Measurements from ENCODE around the gene IGSF11. TPM values are rescaled to one million over a fixed set of nuclear protein-coding genes. Genes with fewer than 3 reads are reported as not detected.

IGSF11 gene
- total RNA-seq, 1 experiment from 2014 or later: not detected

DNA sequence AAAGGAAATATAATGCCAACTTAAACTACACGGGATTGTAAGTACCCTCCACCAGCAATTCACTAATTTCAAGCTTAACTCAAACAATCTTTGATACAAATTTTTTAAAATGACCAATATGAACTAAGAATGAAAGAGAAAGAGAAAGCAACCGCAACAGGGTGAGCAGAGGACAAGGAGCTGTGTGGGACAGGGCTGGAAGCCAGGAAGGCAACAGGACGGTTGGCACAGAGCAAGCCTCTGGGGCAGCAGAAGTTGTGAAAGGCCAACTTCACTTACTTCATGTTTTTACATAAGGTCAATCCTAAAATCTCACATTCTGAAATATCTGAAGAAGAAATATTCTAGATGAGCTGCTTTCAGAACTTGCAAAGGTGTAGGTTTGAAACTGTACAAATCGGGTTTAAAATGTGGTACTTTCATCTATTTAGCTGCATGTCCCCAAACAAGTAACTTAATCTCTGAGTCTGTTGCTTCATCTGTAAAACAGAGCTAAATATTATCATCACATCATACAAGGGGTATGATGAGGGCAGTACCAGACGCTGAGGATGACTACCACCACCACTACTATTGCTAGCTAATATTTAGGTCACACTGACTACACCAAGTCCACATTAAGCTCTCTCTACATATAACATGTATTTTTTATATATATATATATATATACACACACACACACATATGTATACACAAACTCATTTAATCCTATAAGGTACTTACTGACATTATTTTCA, 101.7 kb downstream of the IGSF11 start:
- CTCF ChIA-PET: interaction anchor here (1.0 to 2.7 kb wide), 4 partner anchors 9 to 101 kb away, joined by 3 to 15 read pairs (median 6); partner anchors contain the start of gene IGSF11
- Mint-ChIP-seq H3K4me3 (ENCODE audit: unreplicated experiment) (no peak overlapping the region), H3K27me3 (ENCODE audit: insufficient read depth, unreplicated experiment) (no peaks in the 10 kb centered on the region), H3K36me3 (ENCODE audit: insufficient read depth, unreplicated experiment) (no peaks in the 10 kb centered on the region), H3K9me3 (ENCODE audit: unreplicated experiment) (no peaks in the 10 kb centered on the region), H3K27ac (ENCODE audit: low read depth, unreplicated experiment) (no peak overlapping the region), H3K4me1 (ENCODE audit: insufficient read depth, unreplicated experiment) (peaks cover 3% of the 10 kb centered on the region)
- BruUV-seq (replicated peaks): no TSS peak
- peak; percentile 45 for DNase-seq (ENCODE audit: unreplicated experiment)
- intact Hi-C loops (cut with micrococcal nuclease): loop anchor here (10.0 kb wide), 1 partner anchor 52 kb away; no protein-coding TSS in a partner anchor
- TF ChIP-seq, protein P1, sequence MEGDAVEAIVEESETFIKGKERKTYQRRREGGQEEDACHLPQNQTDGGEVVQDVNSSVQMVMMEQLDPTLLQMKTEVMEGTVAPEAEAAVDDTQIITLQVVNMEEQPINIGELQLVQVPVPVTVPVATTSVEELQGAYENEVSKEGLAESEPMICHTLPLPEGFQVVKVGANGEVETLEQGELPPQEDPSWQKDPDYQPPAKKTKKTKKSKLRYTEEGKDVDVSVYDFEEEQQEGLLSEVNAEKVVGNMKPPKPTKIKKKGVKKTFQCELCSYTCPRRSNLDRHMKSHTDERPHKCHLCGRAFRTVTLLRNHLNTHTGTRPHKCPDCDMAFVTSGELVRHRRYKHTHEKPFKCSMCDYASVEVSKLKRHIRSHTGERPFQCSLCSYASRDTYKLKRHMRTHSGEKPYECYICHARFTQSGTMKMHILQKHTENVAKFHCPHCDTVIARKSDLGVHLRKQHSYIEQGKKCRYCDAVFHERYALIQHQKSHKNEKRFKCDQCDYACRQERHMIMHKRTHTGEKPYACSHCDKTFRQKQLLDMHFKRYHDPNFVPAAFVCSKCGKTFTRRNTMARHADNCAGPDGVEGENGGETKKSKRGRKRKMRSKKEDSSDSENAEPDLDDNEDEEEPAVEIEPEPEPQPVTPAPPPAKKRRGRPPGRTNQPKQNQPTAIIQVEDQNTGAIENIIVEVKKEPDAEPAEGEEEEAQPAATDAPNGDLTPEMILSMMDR (IDR thresholded peaks at IDR 0.05; ENCODE audit: unreplicated experiment): no peak
- POLR2A ChIA-PET: interaction anchor here (0.8 to 1.0 kb wide), 2 partner anchors 18 to 23 kb away, joined by 3 read pairs; no protein-coding TSS in a partner anchor

DNA sequence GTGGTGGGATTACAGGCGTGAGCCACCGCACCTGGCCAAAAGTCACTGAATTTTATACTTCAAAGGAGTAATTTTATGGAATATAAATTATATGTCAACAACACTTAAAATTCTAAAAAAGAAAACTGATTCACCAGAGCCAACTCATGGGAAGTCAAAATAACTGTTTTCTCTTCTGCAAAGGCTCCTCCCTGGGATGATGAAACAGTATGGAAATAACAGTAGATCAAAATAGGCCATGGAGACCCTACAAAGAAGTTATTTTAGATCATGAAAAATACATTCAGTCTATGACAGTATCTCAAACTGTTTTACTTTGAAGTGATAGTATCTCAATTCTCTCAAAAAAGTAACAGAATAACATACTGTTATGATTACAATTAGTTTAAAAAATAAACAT, 102.7 kb downstream of the IGSF11 start:
- intact Hi-C loops (cut with micrococcal nuclease): loop anchor here (10.0 kb wide), 1 partner anchor 53 kb away; no protein-coding TSS in a partner anchor
- ChIA-PET CTCF (no interaction called here), POLR2A (no interaction called here)
- Mint-ChIP-seq H3K27ac (ENCODE audit: low read depth, unreplicated experiment) (no peak overlapping the region), H3K27me3 (ENCODE audit: insufficient read depth, unreplicated experiment) (no peaks in the 10 kb centered on the region), H3K4me3 (ENCODE audit: unreplicated experiment) (no peak overlapping the region), H3K9me3 (ENCODE audit: unreplicated experiment) (no peaks in the 10 kb centered on the region), H3K36me3 (ENCODE audit: insufficient read depth, unreplicated experiment) (no peaks in the 10 kb centered on the region), H3K4me1 (ENCODE audit: insufficient read depth, unreplicated experiment) (no peaks in the 10 kb centered on the region)
- no peak for DNase-seq (ENCODE audit: unreplicated experiment)
- TF ChIP-seq, protein P1 (IDR thresholded peaks at IDR 0.05; ENCODE audit: unreplicated experiment): no peak
- BruUV-seq (replicated peaks): no TSS peak

GRCh38 chr3:118927449-118927848, 107.2 kb downstream of the IGSF11 start:
- BruUV-seq (replicated peaks): no TSS peak
- H3K4me1 Mint-ChIP-seq (ENCODE audit: insufficient read depth, unreplicated experiment): no peaks in the 10 kb centered on the region
- H3K36me3 Mint-ChIP-seq (ENCODE audit: insufficient read depth, unreplicated experiment): no peaks in the 10 kb centered on the region
- intact Hi-C loops (cut with micrococcal nuclease): no loop called here
- H3K9me3 Mint-ChIP-seq (ENCODE audit: unreplicated experiment): no peaks in the 10 kb centered on the region
- no peak overlapping the region for H3K27ac Mint-ChIP-seq (ENCODE audit: low read depth, unreplicated experiment)
- TF ChIP-seq, protein P1 (IDR thresholded peaks at IDR 0.05; ENCODE audit: unreplicated experiment): no peak
- no peak overlapping the region for H3K4me3 Mint-ChIP-seq (ENCODE audit: unreplicated experiment)
- DNase-seq (ENCODE audit: unreplicated experiment): no peak
- no peaks in the 10 kb centered on the region for H3K27me3 Mint-ChIP-seq (ENCODE audit: insufficient read depth, unreplicated experiment)
- POLR2A ChIA-PET: no interaction called here
- CTCF ChIA-PET: interaction anchor here (1.0 kb wide), 1 partner anchor 46 kb away, joined by 3 read pairs; no protein-coding TSS in a partner anchor

- Mint-ChIP-seq H3K27me3 (ENCODE audit: insufficient read depth, unreplicated experiment) (peaks cover 34% of the 10 kb centered on the region), H3K4me3 (ENCODE audit: unreplicated experiment) (no peak overlapping the region), H3K4me1 (ENCODE audit: insufficient read depth, unreplicated experiment) (no peaks in the 10 kb centered on the region), H3K27ac (ENCODE audit: low read depth, unreplicated experiment) (no peak overlapping the region), H3K9me3 (ENCODE audit: unreplicated experiment) (no peaks in the 10 kb centered on the region), H3K36me3 (ENCODE audit: insufficient read depth, unreplicated experiment) (no peaks in the 10 kb centered on the region)
- no peak for DNase-seq (ENCODE audit: unreplicated experiment)
- BruUV-seq (replicated peaks): no TSS peak
- TF ChIP-seq, protein P1 (IDR thresholded peaks at IDR 0.05; ENCODE audit: unreplicated experiment): no peak
- POLR2A ChIA-PET: no interaction called here
- CTCF ChIA-PET: interaction anchor here (0.5 to 1.5 kb wide), 3 partner anchors 28 to 1996 kb away, joined by 3 to 13 read pairs (median 3); no protein-coding TSS in a partner anchor
- intact Hi-C loops (cut with micrococcal nuclease): no loop called here
Observed at GRCh38 chr3:118912188-118912587, 122.5 kb downstream of the IGSF11 start.

All from MCF 10A (cell line).